Tongue (tissue), 2 donors: ENCODE data around the gene TMEFF1. TPM values are rescaled to one million over a fixed set of nuclear protein-coding genes. Genes with fewer than 3 reads are reported as not detected.

Experiments used
- DNase-seq: peaks from one replicate; pipeline ENCODE4 v3.0.0-alpha.2; 2015
- total RNA-seq: library from RNA; depleted of rRNA; stranded (reverse); fragments of >200 nt; gene quantifications from one replicate; pipeline ENCODE4 v1.2.3, GENCODE V29; 2014

The TMEFF1 gene
- total RNA-seq, 1 donor from 2014 or later, result 3.0 TPM

DNA sequence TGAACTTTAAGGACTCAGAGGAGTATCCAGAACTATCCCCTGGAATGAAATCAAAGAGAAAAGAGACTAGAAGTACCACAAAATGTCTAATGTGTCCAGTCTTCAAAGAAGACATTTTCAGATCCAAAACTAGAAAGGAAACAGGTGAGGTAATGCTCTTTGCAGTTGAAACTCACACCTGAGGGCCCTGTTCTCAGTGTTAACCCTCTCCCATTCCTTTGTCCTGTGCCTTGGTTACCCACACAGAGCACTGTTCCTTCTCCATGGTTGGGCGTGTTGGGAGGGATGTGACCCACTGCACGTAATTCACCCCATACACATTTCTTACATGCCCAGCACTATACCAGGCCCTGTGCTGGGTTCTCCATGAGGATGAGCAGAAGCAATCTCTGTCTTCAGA, 24.7 kb upstream of the TMEFF1 start:
- DNase-seq, result no peak

- DNase-seq, result no peak
These were observed 23.5 kb upstream of the TMEFF1 start for GRCh38 chr9:100449420-100449819.

- DNase-seq, result no peak
These were observed 20.1 kb upstream of the TMEFF1 start for GRCh38 chr9:100452894-100453293.

GRCh38 chr9:100455470-100455869, 17.5 kb upstream of the TMEFF1 start:
- no peak for DNase-seq

DNA sequence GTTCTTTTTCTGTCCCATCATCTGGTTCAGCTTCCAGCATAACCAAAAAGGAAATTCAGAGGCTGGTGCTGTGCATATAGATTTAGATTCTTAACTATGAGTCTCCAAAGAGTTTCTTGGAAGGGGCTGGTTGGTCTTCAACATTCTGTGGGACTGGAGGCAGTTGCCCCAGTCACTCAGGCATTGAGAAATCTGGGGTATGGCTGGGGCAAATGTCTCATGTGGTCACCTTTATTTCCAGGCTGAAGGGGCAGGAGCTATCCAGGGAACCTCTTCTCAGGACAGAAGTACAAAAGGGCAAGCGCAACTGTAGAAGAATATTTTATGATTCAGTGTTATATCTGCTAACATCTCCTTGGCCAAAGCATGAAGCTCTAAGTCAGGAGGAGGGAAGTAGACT, 15.4 kb upstream of the TMEFF1 start:
- DNase-seq, result no peak

DNA sequence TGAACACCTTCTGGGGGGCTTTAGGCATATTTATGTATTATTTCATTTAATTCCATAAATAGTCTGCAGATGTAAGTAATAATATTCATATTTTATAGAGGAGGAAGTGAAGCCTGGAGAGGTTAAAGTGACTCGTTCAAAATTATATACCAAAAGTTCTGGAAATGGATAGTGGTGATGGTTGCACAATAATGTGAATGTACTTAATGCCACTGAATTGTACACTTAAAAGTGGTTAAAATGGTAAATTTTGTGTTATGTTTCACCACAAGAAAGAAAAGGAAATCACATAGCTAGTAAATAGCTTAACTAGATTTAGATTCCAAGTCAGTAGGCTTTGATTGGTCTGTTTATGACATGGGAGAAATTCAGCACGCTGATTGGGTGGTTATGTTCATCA, 13.0 kb upstream of the TMEFF1 start:
- DNase-seq, result no peak

DNA sequence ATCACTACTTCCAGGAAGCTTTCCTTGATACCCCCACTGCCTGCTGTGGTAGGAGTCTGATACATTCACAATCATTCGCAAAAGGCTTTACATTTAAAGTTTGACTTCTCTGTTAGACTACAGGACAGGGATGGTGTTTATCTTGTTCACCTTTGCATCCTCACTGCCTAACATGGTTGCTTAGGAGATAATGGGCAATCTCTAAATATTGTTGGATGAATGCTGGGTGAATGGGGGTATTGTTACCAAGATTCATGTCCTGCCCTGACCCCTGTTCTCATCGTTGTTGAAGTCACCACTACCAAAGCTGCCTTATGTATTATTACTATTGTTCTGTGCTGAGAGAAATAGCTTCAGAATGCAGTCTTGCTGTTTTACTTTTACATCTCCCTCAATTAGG, 7.7 kb upstream of the TMEFF1 start:
- no peak for DNase-seq

DNA sequence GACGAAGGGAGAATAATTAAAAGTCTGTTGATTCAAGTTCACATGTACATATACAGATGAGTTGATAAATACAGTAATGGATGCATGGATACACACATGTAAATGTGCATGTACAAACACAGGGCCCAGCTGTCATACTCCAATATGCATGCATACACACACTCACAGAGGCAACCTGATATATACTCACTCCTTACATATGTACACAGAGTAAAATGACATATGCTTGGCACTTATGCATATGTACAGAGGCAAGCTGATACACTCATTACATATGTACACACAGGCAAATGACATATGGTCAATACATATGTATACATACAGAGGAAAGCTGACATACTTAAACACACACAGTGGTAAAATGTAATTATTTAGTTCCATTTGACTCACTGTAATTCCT, 7.2 kb upstream of the TMEFF1 start:
- DNase-seq, result no peak

- no peak for DNase-seq
These were observed 6.6 kb upstream of the TMEFF1 start for GRCh38 chr9:100466171-100466828.

DNA sequence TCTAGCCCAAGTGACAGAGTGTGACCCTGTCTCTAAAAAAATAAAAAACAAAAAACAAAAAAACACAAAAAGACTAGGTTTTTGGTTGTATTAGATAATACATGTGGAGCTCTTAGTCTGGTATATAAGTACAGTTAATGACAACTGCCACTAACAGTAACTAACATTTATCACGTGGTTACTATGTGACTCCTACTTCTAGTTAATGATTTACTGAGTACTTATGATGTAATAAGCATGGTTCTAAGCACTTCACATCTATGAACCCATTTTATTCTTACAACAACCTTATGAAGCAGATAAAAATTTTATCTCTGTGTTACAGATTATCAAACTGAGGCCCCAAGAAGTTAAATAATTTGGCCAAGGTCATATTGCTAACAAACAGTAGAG, 6.1 kb upstream of the TMEFF1 start:
- DNase-seq, result no peak

GRCh38 chr9:100468041-100468440, 4.9 kb upstream of the TMEFF1 start:
- no peak for DNase-seq

GRCh38 chr9:100472268-100472667, 681 bp upstream of the TMEFF1 start:
- DNase-seq, result no peak

- DNase-seq, result peak; percentile 54
These were observed 530 bp downstream of the TMEFF1 start for GRCh38 chr9:100473276-100474081.

DNA sequence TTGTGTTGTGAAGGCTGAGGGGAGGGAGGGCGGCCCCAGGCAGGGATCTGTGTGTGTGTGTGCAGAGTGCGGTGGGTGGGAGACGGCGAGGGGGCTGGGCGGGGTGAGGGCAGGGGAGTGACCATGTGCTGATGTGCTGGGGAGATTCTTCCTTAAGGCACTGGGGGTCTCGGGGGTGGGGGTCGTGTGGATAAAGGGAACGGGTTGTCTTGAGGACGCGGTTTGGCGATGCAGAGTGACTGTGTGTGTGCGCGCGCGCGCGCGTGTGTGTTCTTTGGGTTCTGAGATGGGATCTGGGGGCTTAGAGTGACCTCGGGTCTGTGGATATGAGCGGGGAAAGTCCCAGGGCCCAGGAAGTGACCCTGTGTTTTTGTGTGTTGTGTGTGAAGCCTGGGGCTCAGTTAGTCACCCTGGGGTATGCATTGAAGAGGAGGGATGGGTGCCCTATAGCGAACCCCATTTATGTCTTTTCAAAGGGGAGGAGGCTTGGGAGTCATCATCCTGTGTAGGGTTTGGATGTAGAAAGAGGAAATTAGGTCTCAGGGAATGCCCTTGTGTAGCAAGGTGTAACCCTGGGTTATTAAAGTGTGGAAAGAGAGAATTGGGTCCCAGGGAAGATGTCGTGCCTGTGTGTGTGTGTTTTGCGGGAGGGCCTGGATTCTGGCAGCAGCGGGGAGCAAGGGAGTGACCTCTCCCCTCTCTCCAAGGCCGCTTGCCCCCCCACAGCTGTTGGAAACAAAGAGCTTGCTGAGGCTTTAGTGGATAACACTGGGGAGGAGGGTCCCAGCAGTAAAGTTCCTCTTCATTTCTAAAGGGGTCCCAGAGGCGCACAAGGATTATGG, 1.4 kb downstream of the TMEFF1 start:
- peak; percentile 18 for DNase-seq

- no peak for DNase-seq
These were observed 2.0 kb downstream of the TMEFF1 start for GRCh38 chr9:100474924-100475276.

GRCh38 chr9:100477241-100477640, 4.3 kb downstream of the TMEFF1 start:
- no peak for DNase-seq

GRCh38 chr9:100478192-100478591, 5.2 kb downstream of the TMEFF1 start:
- no peak for DNase-seq

DNA sequence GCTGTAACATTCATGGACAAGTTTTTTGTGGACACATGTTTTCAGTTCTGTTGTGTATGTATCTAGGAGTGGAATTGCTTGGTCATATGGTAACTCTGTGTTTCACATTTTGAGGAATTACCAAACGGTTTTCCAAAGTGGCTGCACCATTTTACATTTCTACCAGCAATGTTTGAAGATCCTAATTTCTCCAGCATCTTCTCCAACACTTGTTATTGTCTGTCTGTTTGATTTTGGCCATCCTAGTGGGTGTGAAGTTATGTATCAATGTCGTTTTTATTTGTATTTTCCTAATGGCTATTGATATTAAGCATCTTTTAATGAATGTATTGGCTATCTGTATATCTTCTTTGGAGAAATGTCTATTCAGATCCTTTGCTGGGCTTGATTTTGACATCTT, 6.9 kb downstream of the TMEFF1 start:
- DNase-seq, result no peak

- no peak for DNase-seq
These were observed 12.2 kb downstream of the TMEFF1 start for GRCh38 chr9:100485196-100485595.

DNA sequence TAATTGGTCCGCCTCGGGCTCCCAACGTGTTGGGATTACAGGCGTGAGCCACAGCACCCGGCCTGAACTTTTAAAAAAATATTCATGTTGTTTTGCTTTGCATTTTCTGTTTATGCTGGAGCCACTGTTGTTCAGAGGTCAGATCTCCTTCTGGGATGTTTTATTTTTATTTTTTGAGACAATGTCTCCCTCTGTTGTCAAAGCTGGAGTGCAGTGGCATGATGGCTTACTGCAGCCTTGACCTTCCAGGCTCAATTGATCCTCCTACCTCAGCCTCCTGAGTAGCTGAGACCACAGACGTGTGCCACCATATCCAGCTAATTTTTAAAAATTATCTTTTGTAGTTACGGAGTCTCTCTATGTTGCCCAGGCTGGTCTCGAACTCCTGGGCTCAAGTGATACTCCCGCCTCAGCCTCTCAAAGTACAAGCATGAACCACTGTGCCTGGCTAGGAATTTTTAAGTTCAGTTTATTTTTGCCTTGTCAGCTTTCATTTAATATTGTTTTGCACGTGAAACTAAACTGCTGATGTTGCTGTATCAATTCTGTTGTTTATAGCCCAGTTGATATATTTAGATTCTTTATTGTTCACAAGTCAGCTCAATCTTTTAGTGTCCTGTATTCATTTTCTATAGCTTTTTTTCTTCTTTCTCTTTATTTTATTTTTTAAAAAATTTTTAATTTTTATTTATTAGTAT, 13.7 kb downstream of the TMEFF1 start:
- no peak for DNase-seq

DNA sequence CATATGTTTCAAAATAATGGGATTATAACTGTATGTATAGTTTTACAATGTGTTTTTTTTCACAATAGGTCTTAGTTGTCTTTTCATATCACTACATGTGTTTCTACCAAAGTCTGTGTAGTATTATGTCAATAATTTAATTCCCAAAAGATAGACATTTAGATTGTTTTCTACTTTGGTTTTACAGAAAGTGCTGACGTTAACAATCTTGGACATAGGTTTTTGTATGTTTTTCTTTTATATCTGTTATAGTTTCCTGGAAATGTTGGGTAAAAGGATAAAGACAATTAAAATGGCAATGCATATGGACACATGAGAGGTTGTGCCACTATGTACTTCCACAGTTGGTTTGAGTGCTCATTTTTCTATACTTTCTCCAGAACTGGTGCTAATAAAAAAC, 15.2 kb downstream of the TMEFF1 start:
- no peak for DNase-seq

DNA sequence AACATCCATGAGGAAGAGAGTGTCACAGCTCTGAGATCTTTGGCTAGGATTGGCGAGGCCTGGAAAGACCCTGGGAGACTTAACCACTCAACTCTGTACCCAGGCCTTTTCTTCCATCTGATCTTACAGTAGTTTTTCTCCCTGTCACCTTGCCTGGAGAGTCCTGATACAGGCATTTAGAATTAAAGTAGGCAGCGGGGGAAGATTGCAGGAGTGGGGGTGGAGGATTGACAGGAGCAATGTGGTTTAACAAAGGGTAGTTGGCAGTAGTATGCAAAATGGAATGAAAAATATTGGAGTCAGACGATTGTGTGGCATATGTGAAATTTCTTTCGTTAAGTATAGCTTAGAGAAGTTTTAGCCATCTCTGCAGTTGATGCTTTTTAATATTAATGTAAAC, 16.9 kb downstream of the TMEFF1 start:
- DNase-seq, result no peak

DNA sequence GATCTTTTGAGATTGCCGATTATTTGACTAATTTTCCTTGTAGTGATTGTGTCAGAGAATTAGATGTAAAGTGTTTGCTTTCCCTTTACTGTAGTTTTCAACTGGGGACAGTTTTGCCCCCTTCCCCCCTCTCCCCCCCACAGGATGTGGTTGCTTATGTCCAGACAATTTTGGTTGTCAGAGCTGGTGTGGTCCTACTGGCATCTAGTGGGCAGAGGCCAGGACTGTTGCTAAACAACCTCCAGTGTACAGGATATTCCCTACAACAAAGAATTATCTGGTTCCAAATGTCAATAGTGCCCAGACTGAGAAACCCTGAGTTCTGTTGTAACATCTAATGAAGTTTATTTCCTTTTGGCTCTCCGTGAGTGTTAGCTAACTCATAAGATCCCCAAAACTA, 20.0 kb downstream of the TMEFF1 start:
- DNase-seq, result no peak
